Endothelial cell of umbilical vein (primary cell): ENCODE data around the gene LATS2.

Experiments used
- CTCF ChIP-seq, 2 donors: IDR thresholded peaks; 1 replicate in 1 of 2; 2 replicates in 1 of 2; pipeline ENCODE4 v1.5.1; 2011; ENCODE audit warnings: low read length in 2 of 2, mild to moderate bottlenecking in 2 of 2, moderate library complexity in 2 of 2, control low read depth in 1 of 2, inconsistent platforms in 1 of 2, low read depth in 1 of 2; ENCODE audit not compliant: insufficient read depth in 1 of 2; ENCODE audit errors: extremely low read depth in 1 of 2
- EZH2 ChIP-seq: IDR thresholded peaks from 2 replicates; pipeline ENCODE4 v1.6.1; 2012; ENCODE audit warnings: borderline replicate concordance, low read depth, mild to moderate bottlenecking, moderate library complexity, low read length, inconsistent platforms; ENCODE audit not compliant: severe bottlenecking
- MYC ChIP-seq: IDR thresholded peaks from one replicate; pipeline ENCODE4 v1.6.1; 2011; ENCODE audit warnings: mild to moderate bottlenecking, low read depth, low read length
- POLR2A ChIP-seq: IDR thresholded peaks from 2 replicates; pipeline ENCODE4 v1.6.1; 2012; ENCODE audit warnings: low read depth, mild to moderate bottlenecking, control low read depth, low read length
- POLR2AphosphoS5 ChIP-seq: IDR thresholded peaks from 2 replicates; pipeline ENCODE4 v1.6.1; 2012; ENCODE audit warnings: low read depth, mild to moderate bottlenecking, control low read depth, low read length, moderate library complexity; ENCODE audit not compliant: insufficient read depth

DNA sequence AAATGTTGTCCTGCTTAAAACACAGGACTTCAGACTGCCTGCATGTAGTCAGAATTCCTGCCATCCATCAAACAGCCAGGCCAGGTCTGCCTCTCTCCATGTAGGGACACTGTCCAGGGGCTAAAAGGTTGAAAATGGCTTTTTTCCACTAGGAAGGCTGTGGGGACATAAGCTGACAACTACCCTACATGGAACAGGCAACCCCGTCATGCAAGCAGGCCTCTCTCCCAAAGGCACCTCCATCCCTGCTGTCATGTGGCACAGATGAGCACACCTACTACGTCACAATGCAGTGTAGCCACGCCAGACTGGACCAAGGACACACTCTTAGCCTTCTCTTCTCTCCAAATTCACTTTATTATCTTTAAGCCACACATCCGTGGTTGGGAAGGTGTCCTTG, 40.8 kb downstream of the LATS2 start:
- TF ChIP-seq CTCF (IDR thresholded peaks at IDR 0.05; ENCODE audit: extremely low read depth in 1 of 2, insufficient read depth in 1 of 2, low read depth in 1 of 2, low read length in 2 of 2): no peak
- no peak for TF ChIP-seq MYC
- no peak for TF ChIP-seq POLR2A
- TF ChIP-seq POLR2AphosphoS5: no peak
- no peak for TF ChIP-seq EZH2
